GM15510 (cell line): ENCODE results near the gene TOMM5.

ENCODE experiments used
- POLR2A ChIP-seq: IDR thresholded peaks from 3 replicates; pipeline ENCODE4 v1.6.1; 2011; ENCODE audit warnings: borderline replicate concordance; ENCODE audit not compliant: insufficient read length; ENCODE audit errors: extremely low read depth

The TOMM5 gene

DNA sequence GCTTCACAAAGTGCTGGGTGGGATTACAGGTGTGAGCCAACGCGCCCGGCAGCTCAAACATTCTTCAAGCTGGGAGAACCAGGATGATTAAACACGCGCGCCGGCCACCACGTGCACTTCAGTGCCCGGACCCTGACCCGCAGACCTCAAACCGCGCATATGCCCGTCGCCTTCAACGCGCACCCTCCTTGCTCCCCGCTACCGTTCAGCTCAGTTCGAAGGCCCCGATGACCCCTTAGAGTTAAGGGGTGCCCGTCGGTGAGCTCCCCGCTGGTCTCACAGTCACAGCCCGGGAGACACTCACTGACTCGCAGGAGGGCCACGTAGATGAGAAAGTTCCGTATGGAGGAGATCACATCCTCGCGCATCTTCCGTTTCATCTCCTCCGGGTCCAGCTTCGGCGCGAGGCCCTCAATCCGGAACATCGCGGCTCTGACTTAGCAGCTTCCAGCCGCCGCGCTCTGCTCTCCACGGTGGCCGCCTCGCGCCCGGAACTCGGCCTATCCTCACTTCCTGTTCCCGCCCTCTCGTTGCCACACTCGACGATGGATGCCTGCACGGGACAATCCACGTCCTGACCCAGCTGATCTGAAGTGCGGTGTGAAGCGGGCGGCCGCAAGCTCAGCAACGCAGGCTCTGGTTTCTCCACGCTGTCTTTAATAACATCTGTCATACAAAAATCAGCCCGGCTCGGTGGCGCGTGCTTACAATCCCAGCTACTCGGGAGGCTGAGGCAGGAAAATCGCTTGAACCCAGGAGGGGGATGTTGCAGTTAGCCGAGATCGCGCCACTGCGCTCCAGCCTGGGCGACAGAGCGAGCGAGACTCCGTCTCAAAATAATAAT, at the start of gene TOMM5:
TSS of gene TOMM5 (minus strand) at position 490 of the 844 bp plus-strand sequence. CDS start at position 425, 65 bp downstream.
- peak; percentile 96 for TF ChIP-seq POLR2A

GRCh38 chr9:37641331-37641730, 48.9 kb upstream of the TOMM5 start:
- TF ChIP-seq POLR2A = no peak

DNA sequence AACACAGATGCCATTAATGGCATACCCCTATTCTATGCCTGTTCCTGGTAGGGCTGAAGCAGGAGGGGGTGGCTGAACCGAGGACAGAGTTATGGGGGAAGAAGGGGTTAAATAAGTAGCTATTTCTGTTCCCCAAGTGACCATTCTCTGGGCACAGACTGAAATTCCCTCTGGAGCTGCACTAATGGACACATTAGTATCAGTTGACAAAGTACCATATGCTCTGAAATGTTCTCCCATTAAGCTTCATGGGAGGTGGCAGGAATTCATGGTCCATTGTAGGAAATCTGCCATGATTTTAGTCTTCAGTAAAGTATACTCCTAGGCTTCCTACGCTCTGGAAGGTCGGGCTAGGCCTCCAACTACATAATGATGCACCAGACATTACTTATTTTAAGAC, 47.8 kb upstream of the TOMM5 start:
- TF ChIP-seq POLR2A = no peak

GRCh38 chr9:37639841-37640240, 47.4 kb upstream of the TOMM5 start:
- TF ChIP-seq POLR2A = no peak

- TF ChIP-seq POLR2A = no peak
These were observed 46.8 kb upstream of the TOMM5 start for GRCh38 chr9:37639109-37639762.

- no peak for TF ChIP-seq POLR2A
These were observed 44.4 kb upstream of the TOMM5 start for GRCh38 chr9:37636511-37637448.

DNA sequence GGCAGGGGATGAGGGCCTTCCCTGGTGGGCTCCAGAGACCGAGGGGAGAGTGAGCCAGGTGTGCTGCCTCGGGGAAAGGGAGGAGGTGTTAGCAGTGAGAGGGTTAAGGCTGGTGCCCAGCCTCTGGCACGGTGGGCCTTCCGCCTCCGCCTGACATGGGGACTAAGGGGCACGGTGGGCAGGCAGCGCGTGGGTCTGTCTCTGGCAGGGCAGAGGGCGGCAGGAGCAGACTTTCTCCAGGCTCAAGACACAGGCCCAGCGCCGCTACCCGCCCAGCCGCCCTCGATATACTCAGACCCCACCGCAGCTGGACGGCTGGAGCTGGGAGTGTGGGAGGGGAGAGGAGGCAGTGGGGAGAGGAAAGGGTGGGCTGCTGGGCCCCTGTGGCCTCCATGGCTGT, 43.4 kb upstream of the TOMM5 start:
- TF ChIP-seq POLR2A = no peak

DNA sequence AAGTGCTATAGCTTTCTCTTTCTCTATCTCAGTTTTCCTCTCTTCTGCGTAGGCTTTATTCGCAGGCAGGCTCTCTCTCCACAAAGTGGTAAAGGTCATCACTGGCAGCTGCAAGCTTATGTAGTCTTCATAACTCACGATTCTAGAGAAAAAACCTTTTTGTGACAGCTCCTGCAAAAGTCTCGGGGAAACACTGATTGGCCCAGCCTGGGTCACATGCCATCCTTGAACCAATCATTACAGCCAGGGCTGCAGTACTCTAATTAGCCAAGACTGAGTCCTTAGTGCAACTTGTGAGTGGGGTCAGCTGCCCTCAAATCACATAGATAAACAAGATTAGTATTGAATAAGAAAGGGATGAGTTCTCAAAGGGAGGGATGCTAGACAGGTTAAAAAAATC, 40.1 kb upstream of the TOMM5 start:
- no peak for TF ChIP-seq POLR2A

DNA sequence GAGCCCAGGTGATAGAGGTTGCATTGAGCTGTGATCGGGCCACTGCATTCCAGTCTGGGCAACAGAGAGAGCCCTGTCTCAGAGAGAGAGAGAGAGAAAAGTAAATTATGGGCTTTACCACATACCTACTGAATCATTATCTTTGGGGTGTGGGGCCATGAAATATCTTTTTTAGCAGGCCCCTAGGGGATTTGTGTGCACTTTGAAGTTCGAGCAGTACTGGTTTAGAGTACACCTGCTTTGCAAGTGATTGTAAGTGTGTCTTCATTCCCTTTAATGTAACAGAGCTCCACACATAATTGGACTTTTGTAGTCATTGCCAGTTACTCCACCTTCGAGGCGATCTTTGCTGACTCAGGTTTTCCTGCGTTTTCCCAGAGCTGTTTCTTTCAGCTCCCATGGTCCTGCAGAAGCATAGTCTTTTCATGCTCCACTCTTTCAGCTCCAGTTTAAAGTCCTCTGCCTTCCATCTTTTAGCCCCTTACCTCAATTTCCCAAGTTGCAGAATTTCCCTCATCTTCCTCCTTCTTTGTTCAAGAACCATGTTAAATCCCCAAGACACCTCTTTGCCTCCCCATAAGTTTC, 34.4 kb upstream of the TOMM5 start:
- TF ChIP-seq POLR2A = no peak

GRCh38 chr9:37625758-37626147, 33.4 kb upstream of the TOMM5 start:
- no peak for TF ChIP-seq POLR2A

DNA sequence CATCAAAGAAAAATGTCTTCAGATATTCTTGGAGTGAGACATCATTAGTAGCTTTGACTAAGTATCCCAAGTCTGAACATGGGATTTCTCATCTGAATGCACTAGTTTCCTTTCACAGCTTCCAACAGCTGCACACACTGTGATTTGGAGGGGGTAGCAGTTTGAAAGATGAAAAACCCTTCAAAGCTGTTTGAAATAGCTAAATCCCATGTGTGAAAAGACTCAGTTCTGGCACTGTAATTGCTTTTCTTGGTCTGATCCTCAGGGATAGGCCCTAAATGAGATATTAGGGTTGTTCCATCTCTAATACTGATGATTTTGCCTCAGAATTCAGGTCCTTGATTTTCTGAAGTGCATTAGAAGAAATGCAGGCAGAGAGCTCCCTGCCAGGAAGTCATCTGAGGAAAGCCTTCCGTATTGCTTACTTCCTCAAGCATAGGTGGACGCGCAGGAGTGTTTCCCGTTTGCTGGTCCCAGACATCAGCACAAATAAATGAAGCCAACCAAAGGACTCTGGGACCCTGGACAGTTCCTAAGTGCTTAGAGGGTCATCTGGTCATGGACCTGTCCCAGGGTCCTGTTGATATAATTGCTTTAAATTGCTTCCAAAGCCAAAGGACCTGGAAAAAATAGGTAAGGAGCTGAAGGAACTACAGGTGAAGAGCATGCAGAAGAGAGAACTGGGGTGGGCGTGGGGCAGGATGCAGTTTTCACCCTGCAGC, 32.8 kb upstream of the TOMM5 start:
- TF ChIP-seq POLR2A = no peak

- TF ChIP-seq POLR2A = no peak
These were observed 31.7 kb upstream of the TOMM5 start for GRCh38 chr9:37624073-37624472.

DNA sequence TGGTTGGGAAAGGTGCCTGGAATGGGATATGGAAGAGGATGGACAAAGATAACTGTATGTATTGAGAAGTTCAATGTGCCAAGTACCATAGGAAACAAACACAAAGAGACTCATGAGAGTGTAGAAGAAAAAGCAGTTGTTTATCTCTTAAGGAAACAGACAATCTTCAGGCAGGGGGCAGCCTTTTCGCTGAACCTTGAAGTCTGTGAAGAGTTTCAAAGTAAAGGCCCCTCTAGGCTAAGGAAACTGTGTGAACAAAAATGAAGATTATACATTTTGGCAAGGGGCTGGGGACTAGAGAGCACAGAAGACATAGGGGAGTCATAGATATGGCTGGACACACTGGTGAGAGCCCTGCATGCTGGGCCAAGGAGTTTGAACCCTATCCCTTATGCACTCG, 30.9 kb upstream of the TOMM5 start:
- TF ChIP-seq POLR2A = no peak

GRCh38 chr9:37622462-37622861, 30.1 kb upstream of the TOMM5 start:
- TF ChIP-seq POLR2A = no peak
